DND-41 (cell line): ENCODE data around the gene TSSK6.

Source experiments
- ATAC-seq: fragments of 200-7000 bp; cut with Tn5 transposase; 3 replicates; pipeline ENCODE4 v1.9.1; 2021; ENCODE audit warnings: low read depth; ENCODE audit not compliant: insufficient read depth
- DNase-seq: peaks from one replicate; pipeline ENCODE4 v3.0.0-alpha.2; 2020
- H2AFZ ChIP-seq: 2 replicates; pipeline ENCODE4 v1.6.0; 2012; ENCODE audit warnings: low read depth, low read length
- H3K27ac ChIP-seq: 2 replicates; pipeline ENCODE4 v1.5.1; 2012; ENCODE audit warnings: low read length, inconsistent platforms
- H3K27me3 ChIP-seq: fragments of 200-600 bp; sonication (generic); 2 replicates; pipeline ENCODE4 v1.6.0; 2012; ENCODE audit warnings: low read length, mild to moderate bottlenecking, inconsistent platforms; ENCODE audit not compliant: insufficient read depth, poor library complexity
- H3K36me3 ChIP-seq: 2 replicates; pipeline ENCODE4 v1.5.1; 2012; ENCODE audit warnings: low read length, inconsistent platforms; ENCODE audit not compliant: insufficient read depth
- H3K4me1 ChIP-seq: 2 replicates; pipeline ENCODE4 v1.5.1; 2012; ENCODE audit warnings: mild to moderate bottlenecking, low read length; ENCODE audit not compliant: insufficient read depth
- H3K4me2 ChIP-seq: 2 replicates; pipeline ENCODE4 v1.6.0; 2012; ENCODE audit warnings: mild to moderate bottlenecking, moderate library complexity, low read length, inconsistent platforms; ENCODE audit not compliant: insufficient read depth
- H3K4me3 ChIP-seq, 2 experiments: fragments of 200-600 bp in 1 of 2; shearing (Covaris generic) in 1 of 2; 2 replicates each; pipeline ENCODE4 v1.5.1; 2012 to 2016; ENCODE audit warnings: inconsistent platforms in 2 of 2, low read length in 2 of 2, mild to moderate bottlenecking in 2 of 2, low read depth in 1 of 2, moderate library complexity in 1 of 2
- H3K79me2 ChIP-seq: 2 replicates; pipeline ENCODE4 v1.6.0; 2012; ENCODE audit warnings: low read length, inconsistent platforms; ENCODE audit not compliant: insufficient read depth
- H3K9ac ChIP-seq: 2 replicates; pipeline ENCODE4 v1.6.0; 2012; ENCODE audit warnings: low read depth, mild to moderate bottlenecking, inconsistent platforms, low read length, moderate library complexity
- H3K9me3 ChIP-seq: 2 replicates; pipeline ENCODE4 v1.5.1; 2012; ENCODE audit warnings: low read length, moderate library complexity, mild to moderate bottlenecking, inconsistent platforms; ENCODE audit not compliant: insufficient read depth, severe bottlenecking
- H4K20me1 ChIP-seq: 2 replicates; pipeline ENCODE4 v1.6.0; 2012; ENCODE audit warnings: low read length; ENCODE audit not compliant: insufficient read depth
- EZH2 ChIP-seq: IDR thresholded peaks from 3 replicates; pipeline ENCODE4 v1.6.1; 2012; ENCODE audit warnings: borderline replicate concordance, low read depth, mild to moderate bottlenecking, moderate library complexity, low read length, inconsistent platforms; ENCODE audit not compliant: severe bottlenecking
- TF ChIP-seq, protein P1 (sequence below): IDR thresholded peaks from 2 replicates; pipeline ENCODE4 v1.5.1; 2012; ENCODE audit warnings: borderline replicate concordance, low read length, moderate library complexity, mild to moderate bottlenecking; ENCODE audit not compliant: poor library complexity, severe bottlenecking; ENCODE audit errors: extremely low read depth

Gene TSSK6

DNA sequence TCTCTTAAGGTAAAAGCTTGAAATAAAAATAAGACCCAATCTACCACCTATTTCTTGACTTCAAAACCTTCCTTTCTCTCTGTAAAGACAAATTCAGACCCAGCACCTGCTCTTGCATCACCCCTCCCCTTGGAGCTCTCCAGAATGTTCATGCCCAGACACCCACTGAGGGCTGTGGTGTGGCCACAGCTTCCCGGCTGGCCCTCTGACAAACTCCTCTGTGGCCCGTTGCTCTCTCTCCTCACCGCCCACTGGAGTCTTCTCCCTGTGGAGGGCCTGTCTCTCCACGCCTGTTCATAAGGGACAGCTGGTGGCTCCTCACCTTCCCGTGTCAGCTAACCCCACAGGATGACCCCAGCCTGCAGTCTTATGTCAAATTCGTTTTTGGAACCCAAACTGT lies 49.1 kb downstream of the TSSK6 start:
- Histone ChIP-seq H3K36me3 (peaks cover 87% of the 10 kb centered on the region), H2AFZ (no peak overlapping the region), H3K9me3 (peaks cover 40% of the 10 kb centered on the region), H3K4me2 (no peak overlapping the region), H4K20me1 (peaks cover 46% of the 10 kb centered on the region), H3K9ac (no peak overlapping the region), H3K27me3 (no peaks in the 10 kb centered on the region), H3K27ac (no peak overlapping the region), H3K4me1 (no peaks in the 10 kb centered on the region), H3K79me2 (peaks cover 95% of the 10 kb centered on the region), H3K4me3 (no peak overlapping the region)
- TF ChIP-seq, protein P1, sequence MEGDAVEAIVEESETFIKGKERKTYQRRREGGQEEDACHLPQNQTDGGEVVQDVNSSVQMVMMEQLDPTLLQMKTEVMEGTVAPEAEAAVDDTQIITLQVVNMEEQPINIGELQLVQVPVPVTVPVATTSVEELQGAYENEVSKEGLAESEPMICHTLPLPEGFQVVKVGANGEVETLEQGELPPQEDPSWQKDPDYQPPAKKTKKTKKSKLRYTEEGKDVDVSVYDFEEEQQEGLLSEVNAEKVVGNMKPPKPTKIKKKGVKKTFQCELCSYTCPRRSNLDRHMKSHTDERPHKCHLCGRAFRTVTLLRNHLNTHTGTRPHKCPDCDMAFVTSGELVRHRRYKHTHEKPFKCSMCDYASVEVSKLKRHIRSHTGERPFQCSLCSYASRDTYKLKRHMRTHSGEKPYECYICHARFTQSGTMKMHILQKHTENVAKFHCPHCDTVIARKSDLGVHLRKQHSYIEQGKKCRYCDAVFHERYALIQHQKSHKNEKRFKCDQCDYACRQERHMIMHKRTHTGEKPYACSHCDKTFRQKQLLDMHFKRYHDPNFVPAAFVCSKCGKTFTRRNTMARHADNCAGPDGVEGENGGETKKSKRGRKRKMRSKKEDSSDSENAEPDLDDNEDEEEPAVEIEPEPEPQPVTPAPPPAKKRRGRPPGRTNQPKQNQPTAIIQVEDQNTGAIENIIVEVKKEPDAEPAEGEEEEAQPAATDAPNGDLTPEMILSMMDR, result no peak
- no peak for TF ChIP-seq EZH2
- ATAC-seq (no peak), DNase-seq (no peak)

DNA sequence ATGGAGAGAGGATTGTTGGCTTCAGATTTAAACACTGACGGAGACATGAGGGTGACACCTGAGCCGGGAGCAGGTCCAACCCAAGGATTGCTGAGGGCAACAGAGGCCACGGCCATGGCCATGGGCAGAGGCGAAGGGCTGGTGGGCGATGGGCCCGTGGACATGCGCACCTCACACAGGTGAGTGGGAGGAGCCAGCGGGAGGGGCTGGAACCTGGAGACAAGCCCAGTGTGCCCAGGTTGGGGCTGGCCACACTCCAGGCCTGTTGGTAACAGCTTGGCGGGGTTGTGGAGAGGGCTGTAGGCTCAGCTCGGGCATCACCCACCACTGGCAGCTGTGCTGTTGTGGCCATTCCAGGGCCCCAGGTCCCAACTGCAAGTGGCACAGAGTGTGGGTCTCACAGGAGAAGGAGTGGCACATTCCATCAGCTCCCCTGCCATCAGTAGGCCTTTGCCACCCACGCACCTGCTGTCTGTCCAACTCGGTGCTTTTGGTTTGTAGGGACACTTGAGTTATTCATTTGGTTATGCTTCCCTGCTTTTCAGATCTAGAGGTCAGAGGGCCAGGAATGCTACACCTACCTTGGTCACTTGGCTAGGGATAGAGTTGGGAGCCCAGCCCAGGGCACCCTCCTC lies 49.8 kb downstream of the TSSK6 start:
- Histone ChIP-seq H3K27me3 (no peaks in the 10 kb centered on the region), H3K9ac (no peak overlapping the region), H3K79me2 (peaks cover 95% of the 10 kb centered on the region), H3K36me3 (peaks cover 91% of the 10 kb centered on the region), H3K4me1 (no peaks in the 10 kb centered on the region), H4K20me1 (peaks cover 46% of the 10 kb centered on the region), H3K27ac (no peak overlapping the region), H2AFZ (no peak overlapping the region), H3K4me3 (no peak overlapping the region), H3K4me2 (no peak overlapping the region), H3K9me3 (peaks cover 40% of the 10 kb centered on the region)
- DNase-seq (no peak), ATAC-seq (no peak)
- TF ChIP-seq, protein P1, result no peak
- TF ChIP-seq EZH2, result no peak

DNA sequence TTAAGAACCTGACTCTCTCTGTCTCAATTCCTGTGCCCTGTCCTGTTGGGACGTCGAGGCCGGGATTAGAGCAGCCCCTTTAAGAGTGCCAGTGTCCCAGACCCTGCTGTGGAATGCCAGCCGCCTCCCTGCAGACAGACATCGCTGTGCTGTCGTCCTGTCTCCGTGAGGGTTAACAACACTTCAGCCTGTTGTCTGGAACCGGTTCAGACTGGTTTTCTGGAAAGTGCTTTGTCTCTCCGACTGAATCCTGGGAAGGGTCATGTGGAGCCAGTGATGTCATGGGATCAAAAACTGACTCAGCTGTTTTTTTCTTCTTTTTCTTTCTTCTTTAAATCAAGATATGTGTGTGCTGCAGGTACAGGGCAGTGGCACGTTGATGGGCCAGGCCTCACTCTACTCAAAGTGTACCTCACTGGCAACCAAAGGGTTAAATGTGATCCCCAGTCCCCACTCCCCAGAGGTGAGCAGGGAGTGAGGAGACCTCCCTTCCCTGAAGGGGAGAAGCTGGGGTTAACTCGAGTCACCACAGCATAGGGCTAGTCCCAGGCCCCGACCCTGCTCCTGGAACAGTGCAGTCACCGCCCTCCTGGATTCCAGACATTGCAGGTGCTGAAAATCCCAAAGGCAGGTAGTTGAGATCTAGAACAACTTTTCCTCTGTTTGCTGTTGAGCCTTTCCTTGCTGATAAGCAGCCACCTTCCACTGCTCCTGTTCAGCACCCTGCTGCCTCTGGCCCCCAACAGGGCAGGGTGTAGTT lies 50.8 kb downstream of the TSSK6 start:
- DNase-seq, result no peak
- Histone ChIP-seq H4K20me1 (peaks cover 55% of the 10 kb centered on the region), H3K27ac (no peak overlapping the region), H2AFZ (no peak overlapping the region), H3K4me3 (no peak overlapping the region), H3K36me3 (peaks cover 83% of the 10 kb centered on the region), H3K9ac (no peak overlapping the region), H3K9me3 (peaks cover 40% of the 10 kb centered on the region), H3K27me3 (no peaks in the 10 kb centered on the region), H3K79me2 (peaks cover 96% of the 10 kb centered on the region), H3K4me2 (no peak overlapping the region), H3K4me1 (peaks cover 6% of the 10 kb centered on the region; the same call in 1 of the 2 replicates)
- ATAC-seq, result no peak
- TF ChIP-seq EZH2, result no peak
- TF ChIP-seq, protein P1, result no peak
